ENCODE data around the gene SLC23A2.

Gene SLC23A2

DNA sequence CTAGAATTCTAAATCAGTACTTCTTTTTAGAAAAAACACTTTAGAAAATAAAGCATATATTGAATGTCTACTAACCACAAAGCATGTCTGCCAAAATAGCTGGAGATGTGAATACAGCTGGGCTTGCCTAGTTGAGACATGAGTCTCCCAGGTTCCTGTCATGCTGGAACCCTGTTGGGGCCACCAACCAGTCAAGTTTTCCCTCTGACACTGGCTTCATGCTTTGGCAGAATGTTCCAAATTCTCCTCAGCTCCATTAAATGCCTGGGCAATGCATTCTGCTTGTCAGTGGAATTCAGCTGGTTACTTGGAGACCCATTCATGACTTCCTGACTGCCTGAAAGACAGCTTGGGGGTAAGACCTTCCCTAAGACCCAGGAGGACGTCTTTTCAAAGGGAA, 192.4 kb downstream of the SLC23A2 start:
- H3K4me3 ChIP-seq (ENCODE audit: insufficient read length, low read depth) = no peak overlapping the region
- TF ChIP-seq SUZ12 (IDR thresholded peaks at IDR 0.05; ENCODE audit: extremely low read depth, insufficient read depth, insufficient read length) (no peak), YY1 (IDR thresholded peaks at IDR 0.05; ENCODE audit: insufficient read depth, insufficient read length) (no peak)

DNA sequence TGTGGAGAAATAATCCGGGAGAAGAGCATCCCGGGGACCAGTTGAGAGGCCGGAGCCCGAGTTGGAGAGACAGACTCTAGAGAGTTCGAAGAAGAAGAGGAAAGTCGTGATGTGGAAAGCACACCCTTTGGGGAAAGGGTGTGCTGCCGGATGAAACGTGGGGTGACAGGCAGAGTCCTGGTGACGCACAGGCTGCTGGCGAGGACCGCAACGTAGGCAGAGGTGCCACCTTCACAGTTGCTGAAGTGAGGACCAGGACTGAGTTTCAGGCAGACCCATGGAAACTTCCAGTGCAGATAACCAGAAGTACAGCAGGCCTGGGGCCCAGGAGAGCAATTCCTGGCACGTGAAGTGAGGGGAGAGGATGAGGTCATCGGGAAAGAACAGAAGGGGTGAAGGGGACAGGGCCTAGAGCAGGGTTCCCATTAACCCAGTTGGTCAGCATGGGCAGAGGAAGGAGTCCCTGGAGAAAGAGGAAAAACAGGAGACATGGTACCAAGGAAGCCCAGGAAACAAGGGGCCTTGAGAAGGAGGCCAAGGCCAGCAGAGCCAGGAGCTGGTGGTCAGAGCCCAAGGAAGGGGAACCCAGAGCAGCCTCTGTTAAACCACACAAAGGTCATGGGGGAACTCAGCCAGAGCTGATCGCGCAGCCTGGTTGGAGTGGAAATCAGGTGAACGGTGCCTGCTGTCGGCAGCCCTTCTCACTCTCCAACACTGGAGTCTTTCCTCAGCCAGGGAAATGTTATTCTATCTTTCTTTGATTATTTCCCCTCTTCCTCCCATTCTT, 195.5 kb downstream of the SLC23A2 start:
- Histone ChIP-seq H3K9ac (ENCODE audit: insufficient read length, low read depth) (no peak overlapping the region), H3K27me3 (ENCODE audit: insufficient read depth, insufficient read length) (no peaks in the 10 kb centered on the region), H3K36me3 (ENCODE audit: insufficient read depth, insufficient read length, low read length) (no peaks in the 10 kb centered on the region), H3K4me1 (ENCODE audit: insufficient read depth, insufficient read length) (peaks cover 2% of the 10 kb centered on the region), H3K4me3 (ENCODE audit: insufficient read length, low read depth) (no peak overlapping the region), H3K9me3 (ENCODE audit: insufficient read depth, low read length) (no peaks in the 10 kb centered on the region)
- TF ChIP-seq ZNF274 (IDR thresholded peaks at IDR 0.05; ENCODE audit: low read depth, low read length) = no peak
- no peak for DNase-seq (ENCODE audit: low read depth, low spot score)

More for the DNA sequence above, 192.4 kb downstream of the SLC23A2 start:
- Histone ChIP-seq H3K36me3 (ENCODE audit: insufficient read depth, insufficient read length, low read length) (no peaks in the 10 kb centered on the region), H3K9ac (ENCODE audit: insufficient read length, low read depth) (no peak overlapping the region), H3K9me3 (ENCODE audit: insufficient read depth, low read length) (no peaks in the 10 kb centered on the region), H3K4me1 (ENCODE audit: insufficient read depth, insufficient read length) (peaks cover 2% of the 10 kb centered on the region), H3K27me3 (ENCODE audit: insufficient read depth, insufficient read length) (no peaks in the 10 kb centered on the region)
- DNase-seq (ENCODE audit: low read depth, low spot score) = no peak

DNA sequence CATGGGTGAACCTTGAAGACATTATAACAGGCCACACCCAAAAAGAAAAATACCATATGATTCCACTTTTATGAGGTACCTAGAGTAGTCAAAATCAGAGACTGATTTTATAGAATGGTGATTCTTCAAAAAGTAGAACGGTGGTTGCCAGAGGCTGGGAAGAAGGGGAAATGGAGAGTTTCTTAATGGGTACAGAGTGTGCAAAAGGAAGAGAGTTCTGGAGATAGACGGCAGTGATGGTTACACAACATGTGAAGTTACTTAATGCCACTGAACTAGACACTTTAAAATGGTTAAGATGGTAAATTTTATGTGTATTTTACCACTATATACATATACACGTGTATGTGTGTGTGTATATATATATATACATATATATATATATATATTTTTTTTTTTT, 198.8 kb downstream of the SLC23A2 start:
- H3K9me3 ChIP-seq (ENCODE audit: insufficient read depth, low read length) = no peaks in the 10 kb centered on the region
- peaks cover 7% of the 10 kb centered on the region for H3K36me3 ChIP-seq (ENCODE audit: insufficient read depth, insufficient read length, low read length)
- no peak for DNase-seq (ENCODE audit: low read depth, low spot score)
- no peak overlapping the region for H3K4me3 ChIP-seq (ENCODE audit: insufficient read length, low read depth)
- no peak overlapping the region for H3K9ac ChIP-seq (ENCODE audit: insufficient read length, low read depth)
- TF ChIP-seq YY1 (IDR thresholded peaks at IDR 0.05; ENCODE audit: insufficient read depth, insufficient read length) (no peak), SUZ12 (IDR thresholded peaks at IDR 0.05; ENCODE audit: extremely low read depth, insufficient read depth, insufficient read length) (no peak), ZNF274 (IDR thresholded peaks at IDR 0.05; ENCODE audit: low read depth, low read length) (no peak)
- H3K4me1 ChIP-seq (ENCODE audit: insufficient read depth, insufficient read length) = no peaks in the 10 kb centered on the region
- H3K27me3 ChIP-seq (ENCODE audit: insufficient read depth, insufficient read length) = no peaks in the 10 kb centered on the region

Measured in NT2/D1 (cell line).